Thoracic aorta endothelial cell (primary cell): ENCODE measurements around the gene ARHGAP32. TPM values are rescaled to one million over a fixed set of nuclear protein-coding genes. Genes with fewer than 3 reads are reported as not detected.

Experiments used
- small RNA-seq: library from RNA; depleted of rRNA; stranded (forward); fragments of <200 nt; gene quantifications from one replicate; pipeline ENCODE3, GENCODE V24; 2012
- total RNA-seq: library from RNA; depleted of rRNA; stranded (reverse); fragments of >200 nt; gene quantifications from 2 replicates; pipeline ENCODE4 v1.2.3, GENCODE V29; 2012

Gene ARHGAP32
- 9.0 and 9.3 TPM in 2 replicates for total RNA-seq

DNA sequence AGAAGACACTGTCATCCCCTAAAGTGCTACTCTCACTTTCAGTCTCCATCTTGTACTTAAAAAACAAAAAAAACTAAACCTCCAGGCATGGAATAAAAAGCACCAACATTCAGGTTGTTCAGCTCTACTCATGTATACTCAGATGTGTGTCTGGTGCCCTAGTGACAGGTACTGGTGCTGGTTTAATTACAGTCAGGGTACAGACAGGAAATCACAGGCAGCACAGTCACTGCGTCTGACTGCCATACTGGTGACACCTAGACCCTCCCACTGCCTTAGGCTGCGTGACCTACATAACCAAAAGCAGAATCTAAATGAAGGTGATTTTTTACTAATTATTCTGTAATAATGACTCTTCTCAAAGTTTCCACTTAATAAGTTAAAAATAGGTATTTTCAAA lies at the start of gene ARHGAP32:
Gene ARHGAP32, minus strand, starts transcription at position 176 of the 400 bp plus-strand sequence. Its CDS starts 127 bp downstream, at position 49.

DNA sequence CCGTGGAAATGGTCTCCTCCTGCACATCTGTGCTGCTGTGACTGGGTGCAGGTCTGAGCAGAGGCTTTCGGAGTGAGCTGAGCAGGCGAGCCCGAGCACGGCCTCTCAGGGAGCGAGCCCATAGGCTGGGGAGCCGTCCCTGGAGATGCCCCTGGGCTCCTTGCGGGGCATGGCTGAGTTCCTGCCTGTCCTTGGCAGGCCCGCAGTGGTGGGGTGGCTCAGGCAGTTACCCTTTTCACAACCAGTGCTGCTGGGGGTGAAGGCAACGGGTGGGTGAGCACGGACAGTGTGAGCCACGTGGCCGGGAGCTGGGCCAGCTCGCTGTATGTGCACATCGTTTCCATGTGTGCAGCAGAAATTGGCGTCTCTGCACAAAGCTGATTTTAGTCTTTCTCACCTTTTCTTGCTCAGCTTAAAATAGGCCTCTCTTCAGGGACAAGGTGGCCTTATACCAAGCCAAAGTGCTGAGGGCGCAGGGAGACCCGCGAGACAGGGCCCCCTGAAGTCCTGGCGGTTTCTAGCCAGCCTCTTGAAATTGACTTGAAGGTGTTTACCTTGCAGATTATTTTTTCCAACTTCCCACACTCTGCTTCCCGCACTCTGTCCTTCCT lies 249.2 kb downstream of the ARHGAP32 start, which contains the start of gene TP53AIP1:
Gene TP53AIP1, minus strand, starts transcription at position 55 of the 611 bp plus-strand sequence. CDS start 5,053 bp downstream, outside the sequence.

Small RNAs within 50 kb of the gene (small RNA-seq; reads per million reads assigned to genes)
- gene RF00019 (not detected), gene RNU6-874P (not detected), gene RNU6-876P (not detected)

Other genes with a start within 250 kb of the ARHGAP32 start
- gene TP53AIP1, start 249.5 kb downstream of the ARHGAP32 start, total RNA-seq, result not detected in 2 replicates
- not detected in 2 replicates for gene BARX2, start 183.5 kb upstream of the ARHGAP32 start, total RNA-seq